HL-60 (cell line): Measurements from ENCODE around the gene CRABP1.

Experiments used
- DNase-seq, 2 experiments: peaks; one replicate each; pipeline ENCODE4 v3.0.0-alpha.2; 2010 to 2020; ENCODE audit warnings: low read depth in 1 of 2, low spot score in 1 of 2
- H3K27ac ChIP-seq: fragments of 250-450 bp; sonication (Bioruptor Pico); replicated peaks from 2 replicates; pipeline ENCODE4 v1.5.1; 2020; ENCODE audit warnings: mild to moderate bottlenecking, moderate library complexity
- H3K27me3 ChIP-seq: fragments of 250-450 bp; sonication (Bioruptor Pico); 2 replicates; pipeline ENCODE4 v1.5.1; 2021; ENCODE audit warnings: mild to moderate bottlenecking, moderate library complexity; ENCODE audit not compliant: insufficient read depth, poor library complexity, severe bottlenecking
- H3K4me3 ChIP-seq: replicated peaks from 2 replicates; pipeline ENCODE4 v1.5.1; 2011; ENCODE audit warnings: mild to moderate bottlenecking, control low read depth, low read length; ENCODE audit not compliant: insufficient read depth
- GABPA ChIP-seq: IDR thresholded peaks from 2 replicates; pipeline ENCODE4 v1.6.1; 2012; ENCODE audit warnings: low read depth
- POLR2AphosphoS5 ChIP-seq: IDR thresholded peaks from 2 replicates; pipeline ENCODE4 v1.6.1; 2012; ENCODE audit warnings: low read depth
- SPI1 ChIP-seq: IDR thresholded peaks from 2 replicates; pipeline ENCODE4 v1.6.1; 2012; ENCODE audit warnings: low read depth, mild to moderate bottlenecking, borderline replicate concordance
- TF ChIP-seq, protein P1 (sequence below): IDR thresholded peaks from 2 replicates; pipeline ENCODE4 v1.6.1; 2012; ENCODE audit warnings: low read depth; ENCODE audit not compliant: insufficient replicate concordance
- TF ChIP-seq, protein P2 (sequence below): IDR thresholded peaks from one replicate; pipeline ENCODE4 v1.5.1; 2011; ENCODE audit warnings: low read length, control low read depth, inconsistent platforms; ENCODE audit not compliant: insufficient read depth

Gene CRABP1

DNA sequence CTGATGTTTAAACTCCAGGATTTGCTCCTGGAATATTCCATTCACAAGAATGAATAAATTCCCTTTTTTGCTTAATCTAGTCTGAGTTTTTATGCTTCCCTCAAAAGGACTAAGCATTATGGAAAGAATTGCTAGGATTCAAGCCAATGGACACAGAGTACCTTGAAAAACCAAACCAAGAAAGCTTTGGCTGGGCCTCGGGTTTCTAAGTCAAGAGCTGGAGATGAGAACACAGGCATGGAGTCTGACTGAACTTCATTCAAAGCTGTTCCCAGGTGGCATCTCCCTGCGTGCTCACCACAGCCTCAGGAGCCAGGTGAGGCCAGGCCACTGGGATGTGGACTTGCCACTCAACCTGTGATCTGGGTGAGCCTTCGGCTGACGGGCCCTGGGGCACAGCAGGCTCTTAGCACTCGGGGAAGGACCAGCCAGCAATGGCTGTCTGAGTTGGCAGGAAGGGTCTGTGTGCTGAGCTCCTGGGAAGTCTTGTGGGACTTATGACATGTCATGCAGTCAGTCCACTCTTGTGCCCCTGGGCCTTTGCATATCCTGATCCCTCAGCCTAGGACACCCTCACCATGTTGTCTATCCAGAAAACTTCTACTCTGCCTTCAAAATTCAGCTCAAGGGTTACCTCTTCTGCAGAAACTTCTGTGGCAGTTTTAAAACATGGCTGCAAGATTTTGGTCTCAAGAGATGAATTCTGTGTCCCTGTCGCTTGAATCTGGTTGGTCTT lies 21.8 kb downstream of the CRABP1 start:
- Histone ChIP-seq H3K27me3 (no peaks in the 10 kb centered on the region), H3K27ac (no peak overlapping the region), H3K4me3 (no peak overlapping the region)
- no peak for DNase-seq
- TF ChIP-seq, protein P1, sequence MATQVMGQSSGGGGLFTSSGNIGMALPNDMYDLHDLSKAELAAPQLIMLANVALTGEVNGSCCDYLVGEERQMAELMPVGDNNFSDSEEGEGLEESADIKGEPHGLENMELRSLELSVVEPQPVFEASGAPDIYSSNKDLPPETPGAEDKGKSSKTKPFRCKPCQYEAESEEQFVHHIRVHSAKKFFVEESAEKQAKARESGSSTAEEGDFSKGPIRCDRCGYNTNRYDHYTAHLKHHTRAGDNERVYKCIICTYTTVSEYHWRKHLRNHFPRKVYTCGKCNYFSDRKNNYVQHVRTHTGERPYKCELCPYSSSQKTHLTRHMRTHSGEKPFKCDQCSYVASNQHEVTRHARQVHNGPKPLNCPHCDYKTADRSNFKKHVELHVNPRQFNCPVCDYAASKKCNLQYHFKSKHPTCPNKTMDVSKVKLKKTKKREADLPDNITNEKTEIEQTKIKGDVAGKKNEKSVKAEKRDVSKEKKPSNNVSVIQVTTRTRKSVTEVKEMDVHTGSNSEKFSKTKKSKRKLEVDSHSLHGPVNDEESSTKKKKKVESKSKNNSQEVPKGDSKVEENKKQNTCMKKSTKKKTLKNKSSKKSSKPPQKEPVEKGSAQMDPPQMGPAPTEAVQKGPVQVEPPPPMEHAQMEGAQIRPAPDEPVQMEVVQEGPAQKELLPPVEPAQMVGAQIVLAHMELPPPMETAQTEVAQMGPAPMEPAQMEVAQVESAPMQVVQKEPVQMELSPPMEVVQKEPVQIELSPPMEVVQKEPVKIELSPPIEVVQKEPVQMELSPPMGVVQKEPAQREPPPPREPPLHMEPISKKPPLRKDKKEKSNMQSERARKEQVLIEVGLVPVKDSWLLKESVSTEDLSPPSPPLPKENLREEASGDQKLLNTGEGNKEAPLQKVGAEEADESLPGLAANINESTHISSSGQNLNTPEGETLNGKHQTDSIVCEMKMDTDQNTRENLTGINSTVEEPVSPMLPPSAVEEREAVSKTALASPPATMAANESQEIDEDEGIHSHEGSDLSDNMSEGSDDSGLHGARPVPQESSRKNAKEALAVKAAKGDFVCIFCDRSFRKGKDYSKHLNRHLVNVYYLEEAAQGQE = no peak
- no peak for TF ChIP-seq POLR2AphosphoS5
- TF ChIP-seq SPI1 = no peak
- TF ChIP-seq, protein P2, sequence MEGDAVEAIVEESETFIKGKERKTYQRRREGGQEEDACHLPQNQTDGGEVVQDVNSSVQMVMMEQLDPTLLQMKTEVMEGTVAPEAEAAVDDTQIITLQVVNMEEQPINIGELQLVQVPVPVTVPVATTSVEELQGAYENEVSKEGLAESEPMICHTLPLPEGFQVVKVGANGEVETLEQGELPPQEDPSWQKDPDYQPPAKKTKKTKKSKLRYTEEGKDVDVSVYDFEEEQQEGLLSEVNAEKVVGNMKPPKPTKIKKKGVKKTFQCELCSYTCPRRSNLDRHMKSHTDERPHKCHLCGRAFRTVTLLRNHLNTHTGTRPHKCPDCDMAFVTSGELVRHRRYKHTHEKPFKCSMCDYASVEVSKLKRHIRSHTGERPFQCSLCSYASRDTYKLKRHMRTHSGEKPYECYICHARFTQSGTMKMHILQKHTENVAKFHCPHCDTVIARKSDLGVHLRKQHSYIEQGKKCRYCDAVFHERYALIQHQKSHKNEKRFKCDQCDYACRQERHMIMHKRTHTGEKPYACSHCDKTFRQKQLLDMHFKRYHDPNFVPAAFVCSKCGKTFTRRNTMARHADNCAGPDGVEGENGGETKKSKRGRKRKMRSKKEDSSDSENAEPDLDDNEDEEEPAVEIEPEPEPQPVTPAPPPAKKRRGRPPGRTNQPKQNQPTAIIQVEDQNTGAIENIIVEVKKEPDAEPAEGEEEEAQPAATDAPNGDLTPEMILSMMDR = no peak
- TF ChIP-seq GABPA = no peak

DNA sequence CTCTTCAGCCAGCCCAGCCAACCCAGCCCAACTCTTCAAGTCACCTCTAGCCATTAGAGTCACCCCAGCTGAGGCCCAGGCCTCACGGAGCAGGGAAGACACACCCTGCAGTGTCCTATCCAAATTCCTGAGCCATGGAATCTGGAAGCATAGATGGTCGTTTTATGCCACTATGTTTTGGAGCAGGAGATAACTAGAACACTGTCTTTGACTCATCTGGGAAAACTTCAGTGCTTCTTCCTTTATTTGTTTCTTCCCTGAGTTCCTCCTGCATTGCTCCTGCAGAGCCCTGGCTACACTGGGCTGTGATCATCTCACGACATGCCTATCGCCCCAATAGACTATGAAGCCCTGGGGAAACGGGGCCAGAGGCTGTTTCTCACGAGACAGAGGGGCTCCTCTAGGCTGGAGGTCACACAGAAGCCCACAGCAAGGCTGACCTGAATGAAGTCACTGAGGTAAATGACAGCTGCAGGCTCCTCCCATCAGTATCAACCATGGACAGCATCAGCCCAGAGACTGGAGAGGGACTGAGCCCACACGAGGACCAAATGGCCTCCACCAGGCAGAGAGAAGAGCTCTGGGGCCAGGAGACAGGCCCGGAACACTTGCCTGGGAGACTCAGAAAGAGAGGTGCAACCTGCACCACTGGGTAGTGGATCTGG lies 22.7 kb downstream of the CRABP1 start:
- H3K4me3 ChIP-seq = no peak overlapping the region
- H3K27ac ChIP-seq = no peak overlapping the region
- no peaks in the 10 kb centered on the region for H3K27me3 ChIP-seq
- no peak for TF ChIP-seq POLR2AphosphoS5
- no peak for DNase-seq

DNA sequence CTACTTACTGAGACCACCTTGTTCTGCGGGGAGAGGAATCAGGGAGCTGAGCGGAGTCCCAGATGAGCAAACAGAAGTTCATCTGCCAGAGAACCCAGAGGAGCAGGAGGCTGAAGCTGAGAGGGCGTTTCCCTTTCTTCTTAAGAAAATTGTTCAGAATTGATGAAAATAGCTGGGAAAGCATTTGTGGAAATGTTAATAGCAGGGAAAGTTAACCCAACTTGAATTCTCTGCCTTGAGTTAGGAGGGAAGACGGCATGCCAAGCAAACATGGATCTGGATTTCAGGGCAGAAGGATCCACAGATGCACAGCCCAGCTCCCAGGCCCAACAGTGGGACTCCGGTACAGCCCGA lies 23.2 kb downstream of the CRABP1 start:
- no peak for DNase-seq
- Histone ChIP-seq H3K27ac (no peak overlapping the region), H3K4me3 (no peak overlapping the region), H3K27me3 (no peaks in the 10 kb centered on the region)
- TF ChIP-seq, protein P1 = no peak
- TF ChIP-seq GABPA = no peak
- TF ChIP-seq, protein P2 = no peak
- no peak for TF ChIP-seq POLR2AphosphoS5
- no peak for TF ChIP-seq SPI1

DNA sequence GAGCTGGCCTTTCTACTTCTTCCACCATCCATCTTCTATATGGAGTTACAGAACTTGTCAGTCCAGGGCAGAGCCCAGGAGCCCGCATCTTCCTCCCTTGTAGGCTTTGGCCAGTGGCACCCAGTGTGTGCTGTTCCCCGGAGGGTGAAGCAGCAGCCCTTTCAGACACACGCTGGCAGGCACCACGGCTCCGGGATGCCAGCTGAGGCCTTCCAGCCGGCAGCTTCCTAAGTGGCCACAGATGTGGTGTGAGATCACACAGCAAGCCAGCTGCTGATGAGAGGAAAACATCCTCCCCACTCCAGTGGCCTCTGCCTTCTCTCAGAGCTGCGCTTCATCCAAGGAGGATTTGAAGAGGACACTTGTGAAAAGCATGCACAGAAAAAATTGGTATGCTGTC lies 24.1 kb downstream of the CRABP1 start:
- DNase-seq = no peak

More for the DNA sequence above, 24.1 kb downstream of the CRABP1 start:
- Histone ChIP-seq H3K27ac (no peak overlapping the region), H3K4me3 (no peak overlapping the region), H3K27me3 (no peaks in the 10 kb centered on the region)
- no peak for TF ChIP-seq GABPA
- TF ChIP-seq POLR2AphosphoS5 = no peak
- TF ChIP-seq SPI1 = no peak
- TF ChIP-seq, protein P1 = no peak
- TF ChIP-seq, protein P2 = no peak
